Colon (tissue), 2 donors: ENCODE results near the gene F3.
"Not testable (repeated sequence)": the region's sequence is repeated elsewhere in the genome, so short reads cannot be mapped to it uniquely, and the experiment has no call there.

ENCODE experiments used
- FAIRE-seq: peaks from 2 replicates; lab custom pipeline; 2012; peaks lifted over from hg19 to GRCh38; lab: Jason Lieb, UNC
- donor health status: control.
- donor health status: control.

F3 gene

DNA sequence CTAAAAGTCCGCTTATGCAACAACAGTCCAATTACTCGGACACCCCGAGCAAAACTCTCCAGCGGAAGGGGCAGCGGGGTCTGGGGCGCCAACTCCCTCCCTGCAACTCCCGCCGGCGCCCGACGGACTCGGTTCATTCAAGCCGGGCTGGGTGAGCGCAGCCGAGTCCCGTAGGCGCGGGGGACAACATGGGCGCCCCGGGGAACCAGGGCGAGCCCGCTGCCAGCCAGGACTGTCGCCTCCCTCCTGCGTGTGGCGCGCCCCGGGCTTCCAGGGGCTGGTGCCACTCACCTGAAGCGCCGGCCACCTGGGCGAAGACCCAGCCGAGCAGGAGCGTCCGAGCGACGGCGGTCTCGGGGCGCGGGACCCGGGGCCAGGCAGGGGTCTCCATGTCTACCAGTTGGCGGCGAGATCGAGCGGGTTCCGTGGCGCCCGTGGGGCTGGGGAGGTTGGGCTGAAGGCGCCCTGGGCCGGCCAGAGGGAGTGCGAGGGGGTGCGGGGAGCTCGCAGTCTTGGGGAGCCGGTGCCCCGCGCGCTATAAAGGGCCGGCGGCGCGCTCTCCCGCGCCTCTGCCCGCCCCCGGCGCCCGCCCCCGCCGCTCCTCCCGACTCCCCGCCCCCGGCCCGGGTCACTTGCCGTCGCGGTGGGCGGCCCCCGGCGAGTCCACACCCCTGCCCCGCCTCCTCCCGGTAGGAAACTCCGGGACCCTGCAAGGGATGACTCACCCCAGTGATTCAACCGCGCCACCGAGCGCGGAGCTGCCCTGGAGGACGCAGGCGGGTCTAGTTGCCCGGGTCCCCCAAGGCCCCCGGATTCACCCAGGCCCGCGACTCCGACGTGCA is at the start of gene F3:
Gene F3, minus strand, starts transcription at position 514 of the 842 bp plus-strand sequence. Its CDS starts 123 bp downstream, at position 391.
- FAIRE-seq = no peak

DNA sequence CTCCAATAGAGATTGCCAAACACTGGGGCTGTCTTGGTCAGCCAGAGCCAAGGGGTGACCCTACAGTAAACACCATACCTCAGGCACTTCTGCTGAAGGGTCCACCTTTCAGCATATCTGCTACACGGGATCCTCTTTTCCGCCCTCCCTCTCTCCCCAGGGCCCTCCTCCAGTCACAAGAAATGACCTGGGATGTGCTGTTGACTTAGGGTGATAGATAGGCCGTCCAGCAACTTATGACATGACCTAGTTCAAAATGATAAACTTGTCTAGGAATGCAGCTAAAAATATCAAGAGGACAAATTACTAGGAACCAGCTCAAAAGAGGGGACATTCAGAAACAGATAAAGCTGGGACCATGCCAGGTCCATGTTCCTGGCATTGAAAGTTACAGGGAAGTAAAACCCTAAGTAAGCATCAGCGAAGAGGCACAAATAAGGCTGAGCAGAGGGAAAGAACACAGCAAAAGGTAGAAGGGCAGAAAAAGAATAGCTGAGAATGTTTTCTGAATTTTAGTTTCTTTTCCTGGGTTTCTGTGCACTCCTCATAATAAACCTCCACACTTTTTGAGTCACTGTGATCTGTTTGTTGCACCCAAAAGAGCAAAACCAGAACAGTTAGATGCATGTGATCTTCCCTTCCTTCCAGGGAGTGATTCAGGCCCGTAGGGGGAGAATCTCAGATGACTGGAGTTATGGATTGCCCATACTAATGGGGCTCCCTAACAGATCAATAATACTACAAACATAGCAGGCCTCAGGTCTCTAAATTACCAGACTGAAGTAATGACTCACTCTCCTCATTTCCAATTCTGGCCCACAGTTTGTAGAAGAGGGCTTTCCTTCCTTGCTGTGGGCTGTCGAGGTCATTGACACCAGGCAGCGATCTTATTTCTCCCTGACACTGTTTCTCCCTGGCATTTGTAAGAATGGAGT is 48.9 kb upstream of the F3 start:
- no peak for FAIRE-seq

DNA sequence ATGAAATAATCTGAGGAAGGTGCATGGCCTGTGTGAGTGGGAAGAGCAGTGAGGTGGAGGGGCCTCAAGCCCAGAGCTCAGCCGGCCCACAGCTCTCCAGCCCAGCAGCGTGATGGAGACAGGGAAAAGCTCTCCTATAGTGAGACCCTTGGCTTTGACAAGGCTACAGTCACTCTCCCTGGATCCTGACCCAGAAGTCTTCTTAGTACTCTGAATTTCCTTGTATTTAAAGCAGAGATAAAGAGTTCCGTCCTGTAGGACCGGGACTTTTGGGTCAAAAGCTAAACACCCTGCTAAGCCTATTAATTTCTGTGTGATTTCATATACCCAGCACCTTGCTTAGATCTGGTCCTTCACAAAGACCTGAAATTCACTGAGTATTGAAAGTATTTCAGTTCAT is 48.2 kb upstream of the F3 start:
- no peak for FAIRE-seq

DNA sequence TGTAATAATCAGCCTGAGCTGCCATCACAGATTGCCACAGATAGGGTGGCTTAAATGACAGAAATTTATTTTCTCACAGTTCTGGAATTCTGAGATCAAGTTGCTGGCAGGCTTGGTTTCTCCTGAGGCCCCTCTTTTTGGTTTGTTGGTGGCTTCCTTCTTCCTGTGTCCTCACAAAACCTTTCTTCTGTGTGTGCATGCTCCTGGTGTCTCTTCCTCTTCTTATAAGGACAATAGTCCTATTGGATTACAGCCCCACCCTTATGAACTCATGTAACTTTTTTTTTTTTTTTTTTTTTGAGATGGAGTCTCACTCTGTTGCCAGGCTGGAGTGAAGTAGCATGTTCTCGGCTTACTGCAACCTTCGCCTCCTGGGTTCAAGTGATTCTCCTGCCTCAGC is 41.0 kb upstream of the F3 start:
- no peak for FAIRE-seq

DNA sequence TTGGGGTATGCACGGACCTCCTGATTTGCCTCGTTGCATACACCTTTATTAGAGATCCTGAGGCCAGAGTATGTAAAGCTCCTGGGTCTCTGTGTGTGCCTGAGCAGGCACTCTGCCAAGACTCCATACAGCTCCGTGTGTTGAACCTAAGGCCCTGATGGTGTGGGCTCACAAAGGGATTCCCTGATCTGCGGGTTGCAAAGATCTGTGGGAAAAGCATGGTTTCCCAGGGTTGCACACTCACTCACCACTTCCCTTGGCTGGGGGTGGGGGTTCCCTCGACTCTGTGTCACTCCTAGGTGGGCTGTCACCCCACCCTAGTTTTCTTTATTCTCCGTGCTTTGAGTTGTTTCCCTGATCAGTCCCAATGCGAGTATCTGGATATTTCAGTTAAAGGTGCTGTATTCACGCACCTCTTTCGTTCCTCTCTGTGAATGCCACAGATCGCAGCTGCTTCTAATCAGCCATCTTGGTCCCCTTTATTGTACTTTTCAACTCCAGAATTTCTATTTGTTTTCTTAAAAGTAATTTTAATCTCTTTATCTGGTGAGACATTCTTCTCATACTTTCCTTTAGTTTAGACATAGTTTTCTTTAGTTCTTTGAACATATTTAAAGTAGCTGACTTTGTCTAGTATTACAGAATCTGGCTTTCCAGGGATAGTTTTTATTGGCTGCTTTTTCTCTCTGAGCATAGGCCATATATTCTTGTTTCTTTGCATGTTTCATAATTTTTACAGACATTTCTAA is 39.0 kb upstream of the F3 start:
- FAIRE-seq = no peak

DNA sequence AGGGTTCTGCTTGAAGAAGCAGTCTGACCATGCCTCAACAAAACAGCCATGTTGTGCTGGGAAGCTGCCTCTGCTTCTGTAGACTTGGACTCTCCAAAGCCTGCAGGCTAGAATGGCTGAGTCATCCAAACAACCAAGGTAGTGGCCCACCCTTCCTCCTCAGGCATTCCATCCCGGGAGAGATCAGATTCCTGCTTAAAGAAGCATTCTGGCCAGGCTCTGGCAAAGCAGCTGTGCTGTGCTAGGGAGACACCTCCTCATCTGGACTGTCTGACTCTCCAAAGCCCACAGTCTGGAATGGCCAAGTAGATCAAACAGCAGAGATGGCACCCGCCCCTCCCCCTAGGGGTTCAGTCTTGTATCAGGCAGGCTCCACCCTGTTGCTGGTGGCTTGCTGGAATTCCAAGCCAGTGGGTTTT is 38.3 kb upstream of the F3 start:
- no peak for FAIRE-seq

DNA sequence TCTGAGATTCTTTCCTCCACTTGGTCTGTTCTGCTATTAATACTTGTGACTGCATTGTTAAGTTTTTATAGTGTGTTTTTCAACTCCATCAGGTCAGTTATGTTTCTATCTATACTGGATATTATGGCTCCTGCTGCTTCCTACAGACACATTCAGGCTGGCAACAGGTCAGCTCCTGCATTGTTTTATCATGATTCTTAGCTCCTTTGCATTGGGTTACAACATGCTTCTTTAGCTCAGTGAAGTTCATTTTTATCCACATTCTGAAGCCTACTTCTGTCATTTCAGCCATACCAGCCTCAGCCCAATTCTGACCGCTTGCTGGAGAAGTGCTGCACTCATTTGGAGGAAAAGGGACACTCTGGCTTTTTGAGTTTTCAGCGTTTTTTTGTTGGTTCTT is 37.3 kb upstream of the F3 start:
- FAIRE-seq = no peak

DNA sequence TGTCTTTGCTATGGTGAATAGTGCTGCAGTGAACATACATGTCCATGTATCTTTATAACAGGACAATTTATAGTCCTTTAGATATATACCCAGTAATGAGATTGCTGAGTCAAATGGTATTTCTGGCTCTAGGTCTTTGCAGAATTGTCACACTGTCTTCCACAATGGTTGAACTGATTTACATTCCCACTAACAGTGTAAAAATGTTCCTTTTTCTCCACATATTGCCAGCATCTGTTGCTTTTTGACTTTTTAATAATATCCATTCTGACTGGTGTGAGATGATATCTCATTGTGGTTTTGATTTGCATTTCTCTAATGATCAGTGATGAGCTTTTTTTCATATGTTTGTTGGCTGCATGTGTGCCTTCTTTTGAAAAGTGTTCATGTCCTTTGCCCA is 32.4 kb upstream of the F3 start:
- FAIRE-seq = not testable (repeated sequence)

DNA sequence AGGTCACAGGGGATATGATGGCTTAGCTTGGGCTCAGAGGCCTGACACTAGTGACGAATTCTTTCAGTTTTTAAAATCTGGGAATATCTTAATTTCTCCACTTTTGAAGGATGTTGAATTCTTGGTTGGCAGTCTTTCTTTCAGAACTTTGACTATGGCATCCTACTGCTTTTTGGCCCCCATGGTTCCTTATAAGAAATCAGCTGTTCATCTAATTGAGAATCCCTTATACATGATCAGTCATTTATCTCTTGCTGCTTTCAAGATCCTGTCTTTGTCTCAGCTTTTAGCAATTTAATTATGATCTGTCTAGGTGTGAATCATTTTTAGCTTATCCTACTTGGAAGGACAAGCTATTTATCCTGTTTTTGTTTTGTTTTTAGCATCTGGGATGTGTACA is 31.2 kb upstream of the F3 start:
- no peak for FAIRE-seq

DNA sequence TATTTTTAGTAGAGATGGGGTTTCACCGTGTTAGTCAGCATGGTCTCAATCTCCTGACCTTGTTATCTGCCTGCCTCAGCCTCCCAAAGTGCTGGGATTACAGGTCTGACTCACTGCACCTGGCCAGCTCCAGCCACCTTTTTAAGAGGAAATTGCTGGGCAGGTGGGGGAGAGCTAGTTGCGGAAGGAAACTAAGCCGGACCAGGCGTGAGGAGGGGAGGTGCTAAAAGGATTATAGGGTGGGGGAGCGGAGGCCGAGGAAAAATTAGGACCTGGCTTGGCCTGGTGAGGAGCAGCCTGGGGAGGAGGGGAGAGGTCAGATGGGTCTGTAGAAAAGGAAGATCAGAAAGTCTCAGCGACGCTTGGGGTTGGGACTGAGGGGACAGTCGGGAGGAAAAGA is 29.4 kb upstream of the F3 start:
- not testable (repeated sequence) for FAIRE-seq

DNA sequence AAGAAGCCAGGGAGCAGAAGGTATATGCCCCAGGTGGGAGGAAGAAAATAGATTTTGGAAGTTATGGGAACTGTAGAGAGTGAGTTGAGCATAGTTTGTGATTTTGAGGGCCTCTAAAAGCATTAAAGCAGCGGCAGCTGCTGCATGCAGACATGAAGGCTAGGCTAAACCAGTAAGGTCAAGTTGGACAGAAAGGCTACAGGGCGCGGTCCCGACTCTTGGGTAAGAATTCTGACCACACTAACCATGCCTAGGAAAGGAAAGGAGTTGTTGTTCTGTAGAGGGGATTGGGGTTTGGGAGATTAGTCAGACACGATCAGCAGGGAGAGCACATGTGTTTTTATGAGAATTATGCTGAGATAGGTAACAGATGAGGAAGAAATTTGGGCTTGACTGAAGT is 27.2 kb upstream of the F3 start:
- not testable (repeated sequence) for FAIRE-seq

DNA sequence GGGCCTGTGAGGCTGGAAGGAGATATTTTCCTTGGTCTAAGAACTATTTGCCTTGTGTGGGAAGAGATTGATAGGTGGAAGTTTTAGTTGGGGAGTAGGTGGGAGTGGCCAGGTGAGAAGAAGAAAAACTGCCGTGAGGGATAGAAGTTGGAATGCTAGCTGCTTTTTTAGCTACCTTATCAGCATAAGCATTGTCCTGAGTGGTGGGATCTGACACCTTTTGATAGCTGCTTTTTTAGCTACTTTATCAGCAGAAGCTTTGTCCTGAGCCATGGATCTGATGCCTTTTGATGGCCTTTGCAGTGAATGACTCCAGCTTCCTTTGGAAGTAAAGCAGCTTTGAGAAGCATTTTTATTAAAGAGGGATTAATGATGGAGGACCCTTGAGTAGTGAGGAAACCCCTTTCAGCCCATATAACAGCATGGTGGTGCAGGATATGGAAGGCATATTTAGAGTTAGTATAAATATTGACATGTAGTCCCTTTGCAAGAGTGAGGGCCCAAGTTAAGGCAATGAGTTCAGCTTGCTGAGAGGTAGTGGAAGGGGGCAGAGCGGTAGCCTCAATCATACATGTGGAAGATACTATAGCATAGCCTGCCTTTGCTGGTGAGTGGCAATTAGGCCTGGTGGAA is 26.5 kb upstream of the F3 start:
- FAIRE-seq = not testable (repeated sequence)

DNA sequence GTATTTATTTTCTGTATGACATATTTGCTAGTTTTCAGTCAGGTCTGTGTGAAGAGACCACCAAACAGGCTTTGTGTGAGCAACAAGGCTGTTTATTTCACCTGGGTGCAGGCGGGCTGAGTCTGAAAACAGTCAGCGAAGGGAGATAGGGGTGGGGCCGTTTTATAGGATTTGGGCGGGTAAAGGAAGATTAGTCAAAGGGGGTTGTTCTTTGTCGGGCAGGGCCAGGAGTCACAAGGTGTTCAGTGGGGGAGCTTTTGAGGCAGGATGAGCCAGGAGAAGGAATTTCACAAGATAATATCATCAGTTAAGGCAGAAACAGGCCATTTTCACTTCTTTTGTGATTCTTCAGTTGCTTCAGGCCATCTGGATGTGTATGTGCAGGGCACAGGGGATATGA is 24.9 kb upstream of the F3 start:
- not testable (repeated sequence) for FAIRE-seq

DNA sequence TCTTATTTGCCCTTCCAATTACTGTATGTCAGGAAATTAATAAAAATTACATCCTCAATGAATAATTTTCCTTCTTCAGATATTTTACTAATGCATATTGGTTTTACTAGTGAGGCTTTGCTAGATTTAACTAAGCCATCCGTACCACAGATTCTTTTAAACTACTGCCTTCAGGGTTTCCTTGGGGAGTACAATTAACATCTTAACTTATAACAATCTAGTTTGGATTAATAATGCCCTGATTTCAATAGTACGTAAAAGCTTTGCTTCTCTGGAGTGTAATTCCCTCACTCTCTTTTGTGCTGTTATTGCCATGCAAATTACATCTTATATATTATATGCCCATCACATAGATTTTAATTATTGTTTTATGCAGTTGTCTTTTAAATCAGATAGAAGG is 24.3 kb upstream of the F3 start:
- FAIRE-seq = no peak

DNA sequence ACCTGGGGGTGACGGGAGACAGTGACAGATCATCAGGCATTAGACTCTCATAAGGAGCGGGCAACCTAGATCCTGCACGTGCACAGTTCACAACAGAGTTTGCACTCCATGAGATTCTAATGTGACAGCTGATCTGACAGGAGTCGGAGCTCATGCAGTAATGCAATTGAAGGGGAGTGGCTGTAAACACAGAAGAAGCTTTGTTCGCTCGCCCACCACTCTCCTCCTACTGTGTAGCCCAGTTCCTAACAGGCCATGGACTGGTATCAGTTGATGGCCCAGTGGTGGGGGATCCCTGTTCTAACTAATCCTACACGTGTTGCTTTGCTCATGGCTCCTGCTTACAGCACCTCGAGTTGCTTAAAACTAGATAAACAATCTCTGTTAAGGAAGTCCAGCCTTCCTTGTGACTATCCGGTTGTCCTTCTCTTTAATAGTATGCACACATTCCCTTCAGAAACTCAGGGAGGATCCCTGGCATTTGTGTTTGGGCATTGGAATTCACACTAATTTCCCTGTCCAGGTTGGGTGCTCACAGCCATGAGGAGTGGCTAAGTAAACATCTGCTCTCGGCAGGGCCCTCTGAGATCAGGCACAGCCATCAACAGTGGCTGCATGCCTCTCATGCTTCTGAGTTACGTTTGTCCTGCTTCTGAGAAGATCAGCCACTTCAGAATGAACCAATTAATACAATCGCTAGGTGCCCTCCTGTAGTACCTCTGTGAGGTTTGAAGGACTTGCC is 21.1 kb upstream of the F3 start:
- no peak for FAIRE-seq

DNA sequence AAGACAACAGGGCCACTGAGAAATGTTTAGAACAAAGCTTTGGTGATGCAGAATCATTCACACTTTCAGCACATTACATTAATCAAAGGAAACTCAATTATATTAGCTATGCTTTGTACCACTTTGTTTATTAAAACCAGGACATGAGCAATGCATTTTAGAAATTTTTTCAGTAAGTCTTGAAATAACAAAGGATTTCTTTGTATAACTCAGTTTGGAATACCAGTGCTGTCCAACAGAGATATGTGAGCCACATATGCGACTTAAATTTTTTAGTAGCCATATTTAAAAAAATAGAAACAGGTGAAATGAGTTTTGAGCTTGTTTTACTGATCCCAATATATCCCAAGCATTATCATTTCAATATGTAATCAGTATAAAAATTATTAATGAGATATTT is 18.8 kb upstream of the F3 start:
- FAIRE-seq = no peak

DNA sequence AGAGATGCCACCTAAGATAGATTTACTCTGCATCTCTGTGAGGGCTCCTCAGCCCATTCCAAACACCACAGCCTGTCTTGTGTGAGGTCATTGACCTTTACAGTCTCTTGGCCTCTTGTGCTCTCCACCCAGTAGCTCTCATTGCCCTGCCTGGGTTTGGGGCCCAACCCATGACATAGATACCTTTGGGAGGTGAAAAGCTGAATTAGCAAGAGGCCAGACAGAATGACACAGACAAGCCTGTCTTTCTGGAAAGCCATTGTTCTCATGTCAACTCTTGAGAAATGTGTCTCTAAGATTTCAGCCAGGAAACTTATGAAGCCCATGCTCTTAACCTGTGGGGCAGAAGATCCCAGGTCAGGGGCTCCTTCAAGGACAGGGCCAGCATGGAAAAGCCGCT is 18.4 kb upstream of the F3 start:
- no peak for FAIRE-seq

DNA sequence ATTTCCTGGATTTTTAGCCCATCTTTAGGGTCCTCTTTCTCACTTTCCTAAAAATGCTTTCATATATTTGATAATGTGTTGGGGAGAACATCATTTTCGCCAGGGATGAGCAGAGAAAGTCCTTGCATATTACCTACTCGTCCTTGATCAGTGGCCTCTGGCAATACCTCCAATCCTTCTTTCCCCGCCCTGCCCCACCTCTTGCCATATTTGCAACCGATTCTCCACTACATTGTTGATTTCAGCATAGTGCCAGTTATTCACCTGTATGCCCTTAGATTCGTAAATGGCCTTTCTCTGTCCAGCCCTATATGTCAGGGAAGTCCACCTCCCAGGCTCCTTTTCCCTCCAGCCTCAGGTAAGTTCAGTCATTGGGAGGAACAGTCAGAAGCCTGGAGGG is 13.5 kb upstream of the F3 start:
- no peak for FAIRE-seq

DNA sequence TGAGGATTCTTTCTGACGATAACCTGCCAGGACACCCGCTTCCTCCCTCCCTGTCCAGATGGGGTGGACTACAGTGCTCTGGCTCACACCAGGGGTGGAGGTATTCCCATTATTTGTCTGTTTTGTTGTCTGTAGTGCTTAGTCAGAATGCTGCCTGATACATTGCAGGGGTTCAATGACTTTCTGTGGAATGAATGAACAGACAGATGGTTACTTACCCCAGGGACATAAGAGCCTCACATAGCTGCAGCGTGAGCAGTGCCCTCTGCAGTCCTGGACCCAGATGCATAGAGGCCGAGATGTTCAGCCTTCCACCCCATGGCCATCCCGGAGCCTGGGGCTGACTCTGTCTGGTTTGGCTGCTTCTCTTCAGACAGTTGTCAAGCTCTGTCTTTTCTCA is 13.0 kb upstream of the F3 start:
- FAIRE-seq = no peak

DNA sequence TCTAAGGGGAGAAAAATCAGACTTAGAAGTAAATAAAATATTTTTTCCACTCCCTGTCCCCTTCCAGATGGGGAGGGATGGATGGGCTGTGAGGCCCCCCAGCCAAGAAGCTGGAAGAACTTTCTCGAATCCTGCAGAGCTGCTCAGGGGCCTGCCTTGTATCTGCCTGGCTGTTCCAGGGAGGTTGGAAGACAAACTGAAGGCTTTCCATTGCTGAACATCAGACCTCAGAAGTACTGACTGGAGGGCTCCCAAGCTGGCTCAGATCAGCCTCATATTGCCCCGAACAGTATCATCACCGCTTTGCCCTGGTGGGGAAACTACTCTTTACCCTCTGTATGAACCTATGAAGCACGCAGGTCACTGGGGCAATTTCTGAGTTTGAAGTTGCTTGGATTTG is 12.4 kb upstream of the F3 start:
- FAIRE-seq = no peak

DNA sequence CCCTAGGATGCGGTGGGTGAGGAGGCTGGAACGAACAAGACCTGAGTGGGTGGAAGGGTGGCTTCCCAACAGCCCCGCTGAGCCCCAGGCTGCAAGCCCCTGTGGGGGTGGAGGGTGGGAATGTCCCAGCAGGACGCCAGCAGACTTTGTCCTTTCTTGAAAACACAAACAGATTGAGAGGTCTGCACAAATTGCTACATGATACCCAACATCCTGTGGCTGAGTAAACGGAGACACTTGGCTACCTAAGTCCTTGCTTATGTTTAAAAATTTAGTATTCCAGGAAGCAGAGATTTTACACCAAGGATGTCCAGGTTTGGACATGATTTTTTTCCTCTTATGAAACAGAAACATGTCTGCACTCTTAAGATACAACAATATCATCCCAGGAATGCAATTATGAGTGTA is 11.8 kb upstream of the F3 start:
- no peak for FAIRE-seq
